ENCODE measurements around the gene DYNLL2.

- TF ChIP-seq CTCF (IDR thresholded peaks at IDR 0.05) (no peak), POLR2A (IDR thresholded peaks at IDR 0.05) (no peak)
Observed at GRCh38 chr17:58111676-58112075, 28.5 kb downstream of the DYNLL2 start.

All from uterus (tissue), 2 donors.